Measurements from ENCODE around the gene PLAAT5.
"Not testable (repeated sequence)": the region's sequence is repeated elsewhere in the genome, so short reads cannot be mapped to it uniquely, and the experiment has no call there.

Gene PLAAT5

DNA sequence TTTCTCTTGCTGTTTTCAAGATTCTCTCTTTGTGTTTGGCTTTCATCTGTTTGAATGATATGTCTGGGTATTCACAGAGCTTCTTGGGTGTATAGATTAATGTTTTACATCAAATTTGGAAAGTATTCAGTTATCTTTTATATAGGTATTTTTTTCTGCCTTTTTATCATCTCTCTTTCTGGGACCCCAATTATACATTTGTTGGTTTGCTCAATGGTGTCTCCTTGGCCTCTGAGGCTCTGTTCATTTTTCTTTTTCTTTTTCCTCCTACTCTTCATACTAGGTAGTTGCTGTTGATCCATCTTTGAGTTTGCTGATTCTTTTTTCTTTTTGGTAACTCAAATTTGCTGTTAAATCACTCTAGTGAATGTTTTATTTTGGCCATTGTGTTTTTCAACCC lies 14.3 kb downstream of the PLAAT5 start:
- DNase-seq, result no peak

DNA sequence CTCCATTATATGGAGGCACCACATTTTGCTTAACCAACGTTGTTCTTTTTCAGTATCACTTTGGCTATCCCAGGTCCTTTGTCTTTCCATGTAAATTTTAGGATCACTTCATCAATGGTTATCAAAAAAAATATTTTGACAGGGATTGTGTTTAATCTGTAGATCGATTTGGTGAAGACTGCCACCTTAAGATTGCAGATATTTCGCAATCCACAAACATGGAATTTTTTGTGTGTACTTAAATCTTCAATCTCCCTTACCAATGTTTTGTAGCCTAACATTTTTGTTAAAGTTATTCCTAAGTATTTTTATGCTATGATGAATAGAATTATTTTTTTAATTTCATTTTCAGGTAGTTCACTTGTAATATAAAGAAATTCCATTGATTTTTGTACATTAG lies 18.6 kb downstream of the PLAAT5 start:
- no peak for DNase-seq

DNA sequence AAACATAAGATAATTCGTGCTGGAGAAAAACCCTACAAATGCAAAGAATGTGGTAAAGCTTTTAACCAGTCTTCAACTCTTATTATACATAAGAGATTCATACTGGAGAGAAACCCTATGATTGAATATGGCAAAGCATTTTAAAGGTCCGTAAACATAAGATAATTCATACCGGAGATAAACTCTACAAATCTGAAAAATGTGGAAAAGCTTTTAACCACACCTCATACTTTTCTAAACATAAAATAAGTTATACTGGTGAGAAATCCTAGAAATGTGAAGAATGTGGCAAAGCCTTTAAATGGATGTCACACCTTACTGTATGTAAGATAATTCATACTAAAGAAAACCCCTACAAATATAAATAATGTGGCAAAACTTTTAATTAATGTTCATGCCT lies 20.7 kb downstream of the PLAAT5 start:
- no peak for DNase-seq

DNA sequence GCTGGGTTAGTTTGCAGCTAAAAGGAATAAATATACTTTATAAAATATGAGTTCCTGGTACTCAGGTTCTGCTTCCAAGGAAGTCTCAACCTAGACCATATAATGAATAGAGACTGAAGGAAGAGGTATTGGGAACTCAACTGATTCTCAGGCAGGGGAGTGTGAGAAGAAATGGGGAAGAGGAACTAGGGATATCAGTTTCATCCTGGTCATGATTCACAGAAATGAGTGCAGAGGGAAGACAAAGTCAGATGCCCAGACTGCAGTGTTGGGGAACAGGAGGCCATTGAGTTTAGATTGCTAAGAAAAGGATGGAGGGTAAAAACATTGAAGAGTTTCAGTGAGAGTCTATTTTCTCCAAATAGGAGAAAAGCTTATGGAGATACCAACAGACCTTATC lies 28.8 kb downstream of the PLAAT5 start:
- no peak for DNase-seq

DNA sequence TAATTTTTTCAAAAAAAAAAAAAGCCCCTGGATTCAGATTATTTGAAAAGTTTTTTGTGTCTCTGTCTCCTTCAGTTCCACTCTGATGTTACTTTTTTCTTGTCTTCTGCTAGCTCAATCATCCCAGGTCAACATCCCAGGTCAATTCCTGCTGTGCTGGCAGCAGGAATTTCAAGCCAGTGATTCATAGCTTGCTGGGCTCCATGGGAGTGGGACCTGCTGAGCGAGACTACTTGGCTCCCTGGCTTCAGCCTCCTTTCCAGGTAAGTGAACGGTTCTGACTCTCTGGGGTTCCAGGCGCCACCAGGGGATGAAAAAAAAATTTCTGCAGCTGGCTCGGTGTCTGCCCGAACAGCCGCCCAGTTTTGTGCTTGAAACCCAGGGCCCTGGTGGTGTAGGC lies 31.4 kb downstream of the PLAAT5 start:
- no peak for DNase-seq

DNA sequence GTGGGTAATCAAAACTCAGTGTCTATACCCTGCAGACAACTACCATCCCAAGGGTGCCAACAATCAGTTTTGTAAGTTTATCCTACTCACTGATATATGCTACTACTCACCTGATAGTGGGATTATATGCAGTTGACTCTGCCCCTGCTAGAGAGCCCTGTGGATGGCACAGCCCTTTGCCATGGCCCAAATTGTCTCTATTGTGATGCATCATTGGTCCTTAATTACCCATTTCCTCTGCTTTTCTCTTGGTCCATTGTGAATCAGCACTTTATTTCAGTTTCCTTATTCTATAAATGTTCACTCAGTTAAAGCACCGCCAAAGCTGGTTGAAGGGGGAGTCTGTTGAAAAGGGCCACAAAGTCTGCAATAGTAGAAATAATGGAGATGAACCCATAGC lies 42.3 kb downstream of the PLAAT5 start:
- no peak for DNase-seq

DNA sequence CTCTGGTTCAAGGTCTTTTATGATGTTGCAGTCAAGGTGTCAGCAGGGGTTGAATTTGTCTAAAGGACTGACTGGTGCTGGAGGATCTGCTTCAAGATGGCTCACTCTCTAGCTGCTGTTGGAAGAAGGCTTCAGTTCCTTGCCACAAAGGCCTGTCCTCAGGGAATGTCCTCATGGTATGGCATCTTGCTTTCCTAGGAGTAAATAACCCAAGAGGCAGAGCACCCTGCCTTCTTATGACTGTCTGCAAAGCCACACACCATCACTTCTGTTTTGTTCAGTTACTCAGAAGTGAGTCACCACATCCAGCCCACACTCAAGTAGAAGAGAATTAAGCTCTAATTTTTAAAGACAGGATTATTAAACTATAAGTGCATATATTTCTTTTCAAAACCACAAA lies 45.2 kb downstream of the PLAAT5 start:
- no peak for DNase-seq

DNA sequence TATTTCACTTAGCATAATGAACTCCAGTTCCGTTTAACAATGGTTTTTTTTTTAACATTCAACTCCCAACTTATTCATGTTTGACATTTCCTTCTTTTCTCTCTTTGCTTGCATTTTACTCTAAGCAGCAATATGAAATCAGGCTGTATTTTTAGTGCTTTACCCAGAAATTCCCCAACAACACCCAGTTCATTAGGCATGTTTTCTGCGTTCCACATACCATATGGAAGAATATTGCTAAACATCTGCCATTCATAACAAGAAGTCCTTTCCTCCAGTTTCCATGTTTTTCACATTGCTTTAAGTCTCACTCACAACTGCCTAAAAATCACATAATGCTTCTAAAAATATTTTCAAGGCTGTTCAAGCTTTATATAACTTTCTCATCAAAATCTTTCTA lies 45.8 kb downstream of the PLAAT5 start:
- no peak for DNase-seq

DNA sequence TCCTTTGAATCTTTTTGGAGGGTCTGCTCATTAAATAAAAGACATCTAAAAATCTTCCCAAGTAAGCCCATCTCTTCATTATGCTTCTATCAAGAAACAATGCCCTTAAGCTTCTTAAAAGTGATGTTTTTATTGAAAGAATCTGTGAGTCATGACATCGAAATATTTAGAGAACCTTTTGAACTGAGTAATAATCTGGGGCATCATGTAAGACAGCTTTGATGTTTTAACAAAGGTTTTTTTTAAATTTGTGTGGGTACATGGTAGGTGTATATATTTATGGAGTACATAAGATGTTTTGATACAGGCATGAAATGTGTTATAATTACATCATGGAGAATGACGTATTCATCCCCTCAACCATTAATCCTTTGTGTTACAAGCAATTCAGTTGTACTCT lies 46.8 kb downstream of the PLAAT5 start:
- DNase-seq, result no peak

DNA sequence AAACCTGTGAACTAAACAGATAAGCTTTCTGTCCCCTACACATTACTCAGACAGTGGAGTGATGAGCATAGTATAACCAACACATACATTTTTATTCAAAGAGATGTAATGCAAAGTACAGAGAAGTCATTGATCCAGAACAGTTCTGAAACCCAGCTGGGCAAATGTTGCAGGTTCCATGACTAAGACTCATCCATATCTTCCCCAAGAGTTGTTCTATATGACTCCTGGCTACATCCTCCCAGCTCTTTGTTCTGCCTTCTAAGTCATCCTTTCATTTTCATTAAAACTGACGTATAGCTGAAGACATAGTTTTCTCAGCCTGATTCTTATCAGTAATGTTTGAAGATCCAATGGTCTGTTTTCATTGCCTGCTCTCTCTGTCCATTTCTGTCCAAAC lies 47.3 kb downstream of the PLAAT5 start:
- DNase-seq, result no peak

DNA sequence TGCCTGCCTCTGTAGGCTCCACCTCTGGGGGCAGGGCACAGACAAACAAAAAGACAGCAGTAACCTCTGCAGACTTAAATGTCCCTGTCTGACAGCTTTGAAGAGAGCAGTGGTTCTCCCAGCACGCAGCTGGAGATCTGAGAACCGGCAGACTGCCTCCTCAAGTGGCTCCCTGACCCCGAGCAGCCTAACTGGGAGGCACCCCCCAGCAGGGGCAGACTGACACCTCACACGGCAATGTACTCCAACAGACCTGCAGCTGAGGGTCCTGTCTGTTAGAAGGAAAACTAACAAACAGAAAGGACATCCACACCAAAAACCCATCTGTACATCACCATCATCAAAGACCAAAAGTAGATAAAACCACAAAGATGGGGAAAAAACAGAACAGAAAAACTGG lies 55.1 kb downstream of the PLAAT5 start:
- DNase-seq, result not testable (repeated sequence)

DNA sequence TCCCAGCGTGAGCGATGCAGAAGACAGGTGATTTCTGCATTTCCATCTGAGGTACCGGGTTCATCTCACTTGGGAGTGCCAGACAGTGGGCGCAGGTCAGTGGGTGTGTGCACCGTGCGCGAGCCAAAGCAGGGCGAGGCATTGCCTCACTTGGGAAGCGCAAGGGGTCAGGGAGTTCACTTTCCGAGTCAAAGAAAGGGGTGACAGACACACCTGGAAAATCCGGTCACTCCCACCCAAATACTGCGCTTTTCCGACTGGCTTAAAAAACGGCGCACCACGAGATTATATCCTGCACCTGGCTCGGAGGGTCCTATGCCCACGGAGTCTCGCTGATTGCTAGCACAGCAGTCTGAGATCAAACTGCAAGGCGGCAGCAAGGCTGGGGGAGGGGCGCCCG lies 55.6 kb downstream of the PLAAT5 start:
- DNase-seq, result not testable (repeated sequence)

DNA sequence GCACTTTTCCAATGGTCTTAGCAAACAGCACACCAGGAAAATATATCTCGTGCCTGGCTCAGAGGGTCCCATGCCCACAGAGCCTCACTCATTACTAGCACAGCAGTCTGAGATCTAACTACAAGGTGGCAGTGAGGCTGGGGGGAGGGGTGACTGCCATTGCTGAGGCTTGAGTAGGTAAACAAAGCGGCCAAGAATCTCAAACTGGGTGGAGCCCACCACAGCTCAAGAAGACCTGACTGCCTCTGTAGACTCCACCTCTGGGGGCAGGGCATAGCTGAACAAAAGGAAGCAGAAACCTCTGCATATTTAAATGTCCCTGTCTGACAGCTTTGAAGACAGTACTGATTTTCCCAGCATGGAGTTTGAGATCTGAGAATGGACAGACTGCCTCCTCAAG lies 60.2 kb downstream of the PLAAT5 start:
- DNase-seq, result not testable (repeated sequence)

DNA sequence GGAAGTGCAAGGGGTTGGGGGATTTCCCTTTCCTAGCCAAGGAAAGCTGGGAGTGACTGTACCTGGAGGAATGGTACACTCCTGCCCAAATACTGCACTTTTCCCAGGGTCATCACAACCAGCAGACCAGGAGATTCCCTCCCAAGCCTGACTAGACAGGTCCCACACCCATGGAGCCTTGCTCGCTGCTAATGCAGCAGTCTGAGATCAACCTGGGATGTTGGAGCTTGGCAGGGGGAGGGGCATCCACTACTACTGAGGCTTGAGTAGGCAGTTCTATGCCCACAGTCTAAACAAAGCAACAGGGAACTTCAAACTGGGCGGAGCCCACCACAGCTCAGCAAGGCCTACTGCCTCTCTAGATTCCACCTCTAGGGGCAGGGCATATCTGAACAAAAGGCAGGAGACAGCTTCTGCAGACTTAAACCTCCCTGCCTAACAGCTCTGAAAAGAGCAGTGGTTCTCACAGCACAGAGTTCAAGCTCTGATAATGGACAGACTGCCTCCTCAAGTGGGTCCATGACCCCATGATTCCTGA lies 62.9 kb downstream of the PLAAT5 start:
- no peak for DNase-seq

DNA sequence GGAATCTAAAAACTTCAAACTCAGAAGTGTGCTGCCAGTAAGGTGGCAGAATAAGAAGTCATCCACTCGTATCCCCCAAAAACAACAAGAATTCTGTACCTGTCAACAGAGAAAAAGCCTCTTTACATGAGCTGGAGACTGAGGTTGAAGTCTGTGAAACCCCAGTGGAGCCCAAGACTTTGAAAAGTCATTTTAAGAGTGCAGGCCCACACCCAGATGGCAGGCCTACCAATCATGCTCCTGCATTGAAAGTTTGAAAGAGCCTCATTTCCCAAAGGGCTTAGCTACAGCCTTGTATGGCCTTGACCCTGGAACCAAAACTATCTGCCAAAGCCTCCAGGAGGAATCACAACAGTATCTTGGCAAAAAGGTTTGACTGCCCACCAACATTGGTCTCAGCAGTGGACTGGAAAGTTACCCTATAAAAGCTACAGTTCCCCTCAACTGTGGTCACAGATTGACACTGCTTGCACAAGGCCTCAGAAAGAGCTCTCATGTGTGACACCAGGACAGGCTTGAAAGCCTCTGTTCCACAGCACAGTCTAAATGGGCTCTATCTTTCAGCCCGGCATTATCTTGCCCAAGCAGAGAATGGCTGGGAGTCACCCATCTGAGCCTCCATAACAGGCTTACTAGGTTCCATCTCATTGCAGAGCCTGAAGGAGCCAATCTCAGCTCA lies 73.7 kb downstream of the PLAAT5 start:
- DNase-seq, result no peak
